ENCODE measurements around the gene SMIM5.

SMIM5 gene

GRCh38 chr17:75603123-75603522 is 30.1 kb upstream of the SMIM5 start:
- no peak for DNase-seq (ENCODE audit: low read depth)

- no peak for DNase-seq (ENCODE audit: low read depth)
Measured at GRCh38 chr17:75604034-75604695, 29.1 kb upstream of the SMIM5 start.

- no peak for DNase-seq (ENCODE audit: low read depth)
Measured at GRCh38 chr17:75605790-75606189, 27.4 kb upstream of the SMIM5 start.

GRCh38 chr17:75607086-75607485 is 26.1 kb upstream of the SMIM5 start:
- no peak for DNase-seq (ENCODE audit: low read depth)

- no peak for DNase-seq (ENCODE audit: low read depth)
Measured at GRCh38 chr17:75610103-75610984, 22.9 kb upstream of the SMIM5 start.

- DNase-seq (ENCODE audit: low read depth): no peak
Measured at GRCh38 chr17:75611851-75612429, 21.3 kb upstream of the SMIM5 start.

- DNase-seq (ENCODE audit: low read depth): no peak
Measured at GRCh38 chr17:75612906-75613626, 20.2 kb upstream of the SMIM5 start.

GRCh38 chr17:75614006-75614405 is 19.2 kb upstream of the SMIM5 start:
- DNase-seq (ENCODE audit: low read depth): no peak

- no peak for DNase-seq (ENCODE audit: low read depth)
Measured at GRCh38 chr17:75614556-75615270, 18.5 kb upstream of the SMIM5 start.

GRCh38 chr17:75615301-75615700 is 17.9 kb upstream of the SMIM5 start:
- no peak for DNase-seq (ENCODE audit: low read depth)

- no peak for DNase-seq (ENCODE audit: low read depth)
Measured at GRCh38 chr17:75616521-75617122, 16.6 kb upstream of the SMIM5 start.

- no peak for DNase-seq (ENCODE audit: low read depth)
Measured at GRCh38 chr17:75617218-75617617, 16.0 kb upstream of the SMIM5 start.

- DNase-seq (ENCODE audit: low read depth): no peak
Measured at GRCh38 chr17:75617675-75618074, 15.6 kb upstream of the SMIM5 start.

- no peak for DNase-seq (ENCODE audit: low read depth)
Measured at GRCh38 chr17:75619506-75620431, 13.5 kb upstream of the SMIM5 start.

- DNase-seq (ENCODE audit: low read depth): no peak
Measured at GRCh38 chr17:75621489-75621888, 11.7 kb upstream of the SMIM5 start.

GRCh38 chr17:75622076-75622475 is 11.2 kb upstream of the SMIM5 start:
- no peak for DNase-seq (ENCODE audit: low read depth)

GRCh38 chr17:75622771-75623273 is 10.4 kb upstream of the SMIM5 start:
- no peak for DNase-seq (ENCODE audit: low read depth)

- DNase-seq (ENCODE audit: low read depth): no peak
Measured at GRCh38 chr17:75623386-75623785, 9.8 kb upstream of the SMIM5 start.

- no peak for DNase-seq (ENCODE audit: low read depth)
Measured at GRCh38 chr17:75624021-75624420, 9.2 kb upstream of the SMIM5 start.

GRCh38 chr17:75624714-75625345 is 8.4 kb upstream of the SMIM5 start:
- no peak for DNase-seq (ENCODE audit: low read depth)

Measured in fibroblast of gingiva (primary cell).